Activated naive CD4-positive, alpha-beta T cell treated with anti-CD3 and anti-CD28 coated beads, Interleukin-2, amount 10 ng/mL, durations not matched to agents 5 hours and 36 hours (primary cell): ENCODE measurements around the gene SERF1A. TPM values are rescaled to one million over a fixed set of nuclear protein-coding genes. Genes with fewer than 3 reads are reported as not detected.

ENCODE experiments used
- total RNA-seq, 2 experiments: library from RNA; stranded (reverse); gene quantifications; one replicate each; pipeline ENCODE4 v1.2.3, GENCODE V29; 2021

The SERF1A gene
- 1 to 10 TPM; 5.8 to 7.5 TPM for total RNA-seq

DNA sequence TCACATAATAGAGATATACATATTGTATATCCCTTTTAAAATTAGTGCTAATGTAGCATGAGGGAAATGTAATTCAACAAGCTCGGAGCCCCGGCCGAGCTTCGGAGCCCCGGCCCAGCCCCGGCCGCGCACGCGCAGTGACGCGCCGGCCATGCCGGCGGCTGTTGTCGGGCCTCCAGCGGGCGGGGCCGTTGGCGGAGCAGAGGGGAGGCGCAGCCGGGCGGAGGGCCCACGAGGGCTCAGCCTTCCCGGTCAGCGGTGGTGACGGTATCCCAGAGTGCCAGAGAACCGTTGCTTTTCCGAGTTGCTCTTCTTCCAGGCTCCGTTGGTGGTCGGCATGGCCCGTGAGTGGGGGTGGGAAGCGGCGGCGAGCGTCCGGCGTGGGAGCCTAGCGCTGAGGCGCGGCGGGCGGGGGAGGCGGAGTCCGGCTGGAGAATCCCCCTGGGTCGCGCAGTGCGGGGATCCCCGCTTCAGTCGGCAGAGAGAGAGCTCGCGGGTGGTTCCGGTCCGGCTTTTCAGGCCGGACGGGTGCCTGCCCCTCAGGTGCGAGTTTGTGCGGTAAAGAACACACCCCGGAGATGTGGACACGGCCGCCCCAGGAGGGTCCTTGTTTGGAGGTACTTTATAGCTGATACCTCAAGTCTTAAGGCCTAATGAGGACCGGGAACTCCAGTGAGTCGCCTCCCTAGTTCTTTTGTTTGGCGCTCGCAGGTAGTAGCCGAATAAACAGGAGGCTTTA, at the start of gene SERF1A:
SERF1A (plus strand) TSS at position 137 of the 739 bp plus-strand sequence; CDS start at position 338, 201 bp downstream.

Other genes with a start within 250 kb of the SERF1A start
- 10 to 100 TPM; 62.8 to 64.5 TPM for gene SMN1, start 24.4 kb downstream of the SERF1A start, total RNA-seq
- gene NAIP, start 124.7 kb downstream of the SERF1A start, total RNA-seq = 10 to 100 TPM; 20.3 TPM
- 10 to 100 TPM; 32.3 to 34.7 TPM for gene GTF2H2, start 167.0 kb downstream of the SERF1A start, total RNA-seq